Subcutaneous abdominal adipose tissue (tissue), 5 donors: Measurements from ENCODE around the gene KCNB1.

Source experiments
- H3K27ac ChIP-seq: one replicate; pipeline ENCODE4 v1.7.0; 2013; ENCODE audit warnings: low read depth, mild to moderate bottlenecking, inconsistent platforms, low read length, moderate library complexity
- H3K27me3 ChIP-seq, 5 donors: one replicate each; pipeline ENCODE4 v1.7.0; 2013; ENCODE audit warnings: low read length in 5 of 5, inconsistent platforms in 1 of 5; ENCODE audit not compliant: control insufficient read depth in 5 of 5, insufficient read depth in 4 of 5
- H3K36me3 ChIP-seq, 5 donors: one replicate each; pipeline ENCODE4 v1.7.0; 2013; ENCODE audit warnings: low read length in 5 of 5; ENCODE audit not compliant: control insufficient read depth in 5 of 5, insufficient read depth in 5 of 5
- H3K4me1 ChIP-seq, 5 donors: one replicate each; pipeline ENCODE4 v1.7.0; 2013; ENCODE audit warnings: low read length in 5 of 5, mild to moderate bottlenecking in 3 of 5, moderate library complexity in 1 of 5; ENCODE audit not compliant: control insufficient read depth in 5 of 5, insufficient read depth in 5 of 5
- H3K4me3 ChIP-seq, 5 donors: one replicate each; pipeline ENCODE4 v1.7.0; 2013; ENCODE audit warnings: low read length in 5 of 5, low read depth in 1 of 5
- H3K9ac ChIP-seq, 5 donors: one replicate each; pipeline ENCODE4 v1.7.0; 2013; ENCODE audit warnings: low read length in 5 of 5, mild to moderate bottlenecking in 4 of 5, moderate library complexity in 3 of 5
- H3K9me3 ChIP-seq, 5 donors: one replicate each; pipeline ENCODE4 v1.7.0; 2013; ENCODE audit warnings: low read length in 5 of 5; ENCODE audit not compliant: control insufficient read depth in 5 of 5
- donor health status: healthy.
- donor health status: healthy.
- donor health status: healthy.
- donor health status: healthy.
- donor health status: healthy.

The KCNB1 gene

GRCh38 chr20:49328790-49329189, 153.7 kb downstream of the KCNB1 start:
- Histone ChIP-seq H3K27ac (no peak overlapping the region), H3K9ac (no peak overlapping the region), H3K4me3 (no peak overlapping the region), H3K36me3 (no peaks in the 10 kb centered on the region), H3K9me3 (no peaks in the 10 kb centered on the region), H3K27me3 (peaks cover 0 to 6% (median 4%) of the 10 kb centered on the region in 5 donors), H3K4me1 (peaks cover 0 to 7% (median 4%) of the 10 kb centered on the region in 5 donors)

GRCh38 chr20:49326026-49326425, 156.4 kb downstream of the KCNB1 start:
- Histone ChIP-seq H3K4me1 (peaks cover 0 to 10% (median 4%) of the 10 kb centered on the region in 5 donors), H3K9me3 (no peaks in the 10 kb centered on the region), H3K9ac (no peak overlapping the region), H3K27me3 (peaks cover 0 to 10% (median 9%) of the 10 kb centered on the region in 5 donors), H3K27ac (no peak overlapping the region), H3K4me3 (no peak overlapping the region), H3K36me3 (no peaks in the 10 kb centered on the region)

- no peaks in the 10 kb centered on the region for H3K9me3 ChIP-seq
- H3K36me3 ChIP-seq = no peaks in the 10 kb centered on the region
- peaks cover 0 to 12% (median 4%) of the 10 kb centered on the region in 5 donors for H3K4me1 ChIP-seq
- H3K4me3 ChIP-seq = no peak overlapping the region
- H3K9ac ChIP-seq = no peak overlapping the region
- peaks cover 14 to 24% (median 21%) of the 10 kb centered on the region in 5 donors for H3K27me3 ChIP-seq
- H3K27ac ChIP-seq = no peak overlapping the region
Observed at GRCh38 chr20:49324306-49324705, 158.2 kb downstream of the KCNB1 start.

GRCh38 chr20:49323622-49324238, 158.7 kb downstream of the KCNB1 start:
- Histone ChIP-seq H3K4me3 (no peak overlapping the region), H3K4me1 (peaks cover 0 to 16% (median 10%) of the 10 kb centered on the region in 5 donors), H3K9me3 (no peaks in the 10 kb centered on the region), H3K27ac (no peak overlapping the region), H3K27me3 (peaks cover 19 to 29% (median 24%) of the 10 kb centered on the region in 5 donors), H3K36me3 (no peaks in the 10 kb centered on the region), H3K9ac (no peak overlapping the region)

GRCh38 chr20:49320460-49320859, 162.0 kb downstream of the KCNB1 start:
- no peak overlapping the region for H3K4me3 ChIP-seq

GRCh38 chr20:49319208-49319809, 163.2 kb downstream of the KCNB1 start:
- Histone ChIP-seq H3K4me1 (peaks cover 0 to 21% (median 16%) of the 10 kb centered on the region in 5 donors), H3K36me3 (no peaks in the 10 kb centered on the region), H3K27ac (no peak overlapping the region), H3K9me3 (no peaks in the 10 kb centered on the region), H3K4me3 (peak overlapping the region in 4 of 5 donors; percentile 19 to 53 (median 50)), H3K27me3 (peaks cover 23 to 48% (median 33%) of the 10 kb centered on the region in 5 donors), H3K9ac (no peak overlapping the region)

More at GRCh38 chr20:49320460-49320859, 162.0 kb downstream of the KCNB1 start:
- H3K9ac ChIP-seq = no peak overlapping the region
- peaks cover 29 to 48% (median 33%) of the 10 kb centered on the region in 5 donors for H3K27me3 ChIP-seq
- no peaks in the 10 kb centered on the region for H3K36me3 ChIP-seq
- peaks cover 0 to 21% (median 16%) of the 10 kb centered on the region in 5 donors for H3K4me1 ChIP-seq
- no peak overlapping the region for H3K27ac ChIP-seq
- no peaks in the 10 kb centered on the region for H3K9me3 ChIP-seq

GRCh38 chr20:49318430-49319207, 163.8 kb downstream of the KCNB1 start:
- Histone ChIP-seq H3K4me1 (peaks cover 0 to 17% (median 15%) of the 10 kb centered on the region in 5 donors), H3K4me3 (peak overlapping the region; percentile 19 to 53 (median 47)), H3K9me3 (no peaks in the 10 kb centered on the region), H3K27ac (no peak overlapping the region), H3K27me3 (peaks cover 23 to 48% (median 33%) of the 10 kb centered on the region in 5 donors), H3K9ac (no peak overlapping the region), H3K36me3 (no peaks in the 10 kb centered on the region)

GRCh38 chr20:49318091-49318429, 164.4 kb downstream of the KCNB1 start:
- Histone ChIP-seq H3K36me3 (no peaks in the 10 kb centered on the region), H3K9ac (no peak overlapping the region), H3K27me3 (peaks cover 23 to 48% (median 33%) of the 10 kb centered on the region in 5 donors), H3K4me1 (peaks cover 0 to 17% (median 16%) of the 10 kb centered on the region in 5 donors), H3K4me3 (peak overlapping the region in 2 of 5 donors; percentile 52 to 53), H3K27ac (no peak overlapping the region), H3K9me3 (no peaks in the 10 kb centered on the region)

- Histone ChIP-seq H3K36me3 (no peaks in the 10 kb centered on the region), H3K27me3 (peaks cover 23 to 43% (median 33%) of the 10 kb centered on the region in 5 donors), H3K9ac (no peak overlapping the region)
Observed at GRCh38 chr20:49316704-49317103, 165.8 kb downstream of the KCNB1 start.

GRCh38 chr20:49315580-49315979, 166.9 kb downstream of the KCNB1 start:
- Histone ChIP-seq H3K4me1 (peaks cover 0 to 17% (median 16%) of the 10 kb centered on the region in 5 donors), H3K9ac (no peak overlapping the region), H3K36me3 (no peaks in the 10 kb centered on the region), H3K27ac (no peak overlapping the region), H3K9me3 (peaks cover 0 to 1% (median 1%) of the 10 kb centered on the region in 5 donors), H3K27me3 (peaks cover 18 to 37% (median 25%) of the 10 kb centered on the region in 5 donors), H3K4me3 (no peak overlapping the region)

More at GRCh38 chr20:49316704-49317103, 165.8 kb downstream of the KCNB1 start:
- Histone ChIP-seq H3K4me3 (no peak overlapping the region), H3K4me1 (peaks cover 0 to 17% (median 16%) of the 10 kb centered on the region in 5 donors), H3K27ac (no peak overlapping the region), H3K9me3 (no peaks in the 10 kb centered on the region)
